ENCODE measurements around the gene TP53I13.
"Not testable (repeated sequence)": the region's sequence is repeated elsewhere in the genome, so short reads cannot be mapped to it uniquely, and the experiment has no call there.

The TP53I13 gene

GRCh38 chr17:29568331-29569244 is at the start of gene TP53I13:
Gene TP53I13, plus strand, starts transcription at chr17:29568701. Its CDS starts 58 bp downstream, at chr17:29568759.
- peak; percentile 84 for DNase-seq (ENCODE audit: low read depth)

- no peak for DNase-seq (ENCODE audit: low read depth)
Observed at GRCh38 chr17:29524692-29525091, 43.8 kb upstream of the TP53I13 start.

- DNase-seq (ENCODE audit: low read depth): no peak
Observed at GRCh38 chr17:29526322-29526721, 42.2 kb upstream of the TP53I13 start.

GRCh38 chr17:29533976-29534375 is 34.5 kb upstream of the TP53I13 start:
- DNase-seq (ENCODE audit: low read depth): no peak

- no peak for DNase-seq (ENCODE audit: low read depth)
Observed at GRCh38 chr17:29544066-29544465, 24.4 kb upstream of the TP53I13 start.

GRCh38 chr17:29546085-29546484 is 22.4 kb upstream of the TP53I13 start:
- DNase-seq (ENCODE audit: low read depth): no peak

- DNase-seq (ENCODE audit: low read depth): no peak
Observed at GRCh38 chr17:29546830-29547229, 21.7 kb upstream of the TP53I13 start.

- DNase-seq (ENCODE audit: low read depth): no peak
Observed at GRCh38 chr17:29549177-29549923, 19.2 kb upstream of the TP53I13 start.

GRCh38 chr17:29555840-29556239 is 12.7 kb upstream of the TP53I13 start:
- DNase-seq (ENCODE audit: low read depth): no peak

GRCh38 chr17:29557085-29557738 is 11.3 kb upstream of the TP53I13 start:
- DNase-seq (ENCODE audit: low read depth): no peak

GRCh38 chr17:29557739-29558116 is 10.8 kb upstream of the TP53I13 start:
- no peak for DNase-seq (ENCODE audit: low read depth)

GRCh38 chr17:29558139-29558538 is 10.4 kb upstream of the TP53I13 start:
- not testable (repeated sequence) for DNase-seq (ENCODE audit: low read depth)

- DNase-seq (ENCODE audit: low read depth): no peak
Observed at GRCh38 chr17:29559640-29560039, 8.9 kb upstream of the TP53I13 start.

GRCh38 chr17:29560316-29560715 is 8.2 kb upstream of the TP53I13 start:
- DNase-seq (ENCODE audit: low read depth): no peak

GRCh38 chr17:29561554-29562517 is 6.7 kb upstream of the TP53I13 start:
- DNase-seq (ENCODE audit: low read depth): no peak

- no peak for DNase-seq (ENCODE audit: low read depth)
Observed at GRCh38 chr17:29562615-29563014, 5.9 kb upstream of the TP53I13 start.

GRCh38 chr17:29563816-29564215 is 4.7 kb upstream of the TP53I13 start:
- DNase-seq (ENCODE audit: low read depth): no peak

GRCh38 chr17:29565643-29566472 is 2.6 kb upstream of the TP53I13 start:
- peak; percentile 45 for DNase-seq (ENCODE audit: low read depth)

- DNase-seq (ENCODE audit: low read depth): peak; percentile 55
Observed at GRCh38 chr17:29566473-29567303, 1.8 kb upstream of the TP53I13 start, which contains the start of gene ABHD15. Gene ABHD15, minus strand, starts transcription at chr17:29567037. Its CDS starts 71 bp downstream, at chr17:29566966.

- no peak for DNase-seq (ENCODE audit: low read depth)
Observed at GRCh38 chr17:29567304-29567553, 1.3 kb upstream of the TP53I13 start.
